GM12878 (cell line): ENCODE measurements around the gene MPC1. TPM values are rescaled to one million over a fixed set of nuclear protein-coding genes. Genes with fewer than 3 reads are reported as not detected.

Source experiments
- BCL11A ChIP-seq: IDR thresholded peaks from 2 replicates; pipeline ENCODE4 v1.6.1; 2011; ENCODE audit warnings: low read depth, low read length
- E2F8 ChIP-seq: fragments of 450-650 bp; IDR thresholded peaks from 2 replicates; pipeline ENCODE4 v1.6.1; 2018; ENCODE audit warnings: mild to moderate bottlenecking, low read depth, moderate library complexity; ENCODE audit not compliant: partially characterized antibody
- GABPA ChIP-seq: IDR thresholded peaks from 2 replicates; pipeline ENCODE4 v1.6.1; 2014; ENCODE audit warnings: antibody characterized with exemption, low read depth, mild to moderate bottlenecking, inconsistent platforms
- IRF4 ChIP-seq: IDR thresholded peaks from 2 replicates; pipeline ENCODE4 v1.6.1; 2011; ENCODE audit warnings: low read depth, low read length
- MEF2A ChIP-seq: IDR thresholded peaks from 2 replicates; pipeline ENCODE4 v1.6.1; 2011; ENCODE audit warnings: low read depth, mild to moderate bottlenecking, low read length, moderate library complexity; ENCODE audit not compliant: insufficient read depth
- MEF2B ChIP-seq: fragments of 450-650 bp; IDR thresholded peaks from 2 replicates; pipeline ENCODE4 v1.6.1; 2018; ENCODE audit warnings: mild to moderate bottlenecking, moderate library complexity; ENCODE audit not compliant: partially characterized antibody, poor library complexity, severe bottlenecking
- MXI1 ChIP-seq: fragments of 150-350 bp; IDR thresholded peaks from 2 replicates; pipeline ENCODE4 v1.6.1; 2011; ENCODE audit warnings: low read depth, mild to moderate bottlenecking, inconsistent platforms, low read length, improper control_type of control experiment
- MYB ChIP-seq: fragments of 150-350 bp; IDR thresholded peaks from 2 replicates; pipeline ENCODE4 v1.6.1; 2014; ENCODE audit warnings: mild to moderate bottlenecking, low read depth, low read length, borderline replicate concordance
- PAX8 ChIP-seq: fragments of 450-650 bp; IDR thresholded peaks from 2 replicates; pipeline ENCODE4 v1.6.1; 2017; ENCODE audit warnings: mild to moderate bottlenecking, moderate library complexity
- RUNX3 ChIP-seq: IDR thresholded peaks from 2 replicates; pipeline ENCODE4 v1.6.1; 2012; ENCODE audit warnings: low read length, inconsistent platforms
- SIN3A ChIP-seq: IDR thresholded peaks from 2 replicates; pipeline ENCODE4 v1.6.1; 2012; ENCODE audit warnings: low read depth, low read length, improper control_type of control experiment
- SPI1 ChIP-seq: IDR thresholded peaks from 2 replicates; pipeline ENCODE4 v1.6.1; 2011; ENCODE audit warnings: low read depth, mild to moderate bottlenecking, low read length, moderate library complexity, borderline replicate concordance; ENCODE audit not compliant: insufficient read depth
- TBL1XR1 ChIP-seq: IDR thresholded peaks from 2 replicates; pipeline ENCODE4 v1.6.1; 2012; ENCODE audit warnings: low read depth, low read length, improper control_type of control experiment
- TCF12 ChIP-seq: IDR thresholded peaks from 2 replicates; pipeline ENCODE4 v1.6.1; 2011; ENCODE audit warnings: low read depth, mild to moderate bottlenecking, low read length
- YBX1 ChIP-seq: fragments of 450-650 bp; IDR thresholded peaks from 2 replicates; pipeline ENCODE4 v1.6.1; 2016; ENCODE audit warnings: antibody characterized with exemption
- ZNF384 ChIP-seq: IDR thresholded peaks from 2 replicates; pipeline ENCODE4 v1.6.1; 2012; ENCODE audit warnings: low read depth, mild to moderate bottlenecking, low read length, improper control_type of control experiment, borderline replicate concordance
- polyA plus RNA-seq, 11 experiments: library from polyadenylated mRNA; depleted of rRNA in 4 of 11; unstranded in 6 of 11; stranded (reverse) in 5 of 11; fragments of >200 nt; fragmentation: Nextera tagmentation in 4 of 11; fragmentation: Illumina TruSeq in 1 of 11; extraction: Ambion mirVana in 4 of 11; extraction: Trizol in 1 of 11; gene quantifications; 1 replicate in 1 of 11; 2 replicates in 10 of 11; pipeline versions ENCODE4 v1.2.1 to v1.2.3, GENCODE V29; 2011 to 2016; ENCODE audit warnings: inconsistent platforms in 2 of 11, missing spikeins in 2 of 11, low read depth in 1 of 11
- total RNA-seq, 4 experiments: library from RNA; depleted of rRNA in 3 of 4; stranded (reverse); fragments of >200 nt in 3 of 4; fragmentation: Illumina TruSeq in 1 of 4; extraction: Trizol in 1 of 4; gene quantifications; 2 replicates each; pipeline versions ENCODE4 v1.2.1 to v1.2.3, GENCODE V29; 2013 to 2021
- TF ChIP-seq, protein P1 (sequence below): fragments of 450-650 bp; formaldehyde crosslinking; IDR thresholded peaks from 2 replicates; pipeline ENCODE4 v1.4.0; 2020; ENCODE audit warnings: mild to moderate bottlenecking, moderate library complexity
- TF ChIP-seq, protein P2 (sequence below): IDR thresholded peaks from 2 replicates; pipeline ENCODE4 v1.6.1; 2012; ENCODE audit warnings: low read depth, low read length, improper control_type of control experiment

Gene MPC1
- total and polyA plus RNA-seq, 10 of the 15 experiments (the other 5 are each of a cell fraction or from before 2014, with no cell fraction given): 53.2 to 177 (median 78.8) TPM

- TF ChIP-seq MEF2B: no peak
- peak; percentile 98 for TF ChIP-seq SPI1
- TF ChIP-seq E2F8: no peak
- 0 out of 2 replicates have a peak, but pooled peaks have one; percentile 22 for TF ChIP-seq TBL1XR1
- TF ChIP-seq ZNF384: no peak
- TF ChIP-seq MXI1: peak; percentile 38; the same call in 1 of the 2 replicates
- TF ChIP-seq SIN3A: 0 out of 2 replicates have a peak, but pooled peaks have one; percentile 1
- TF ChIP-seq MEF2A: no peak
- no peak for TF ChIP-seq TCF12
- no peak for TF ChIP-seq GABPA
- no peak for TF ChIP-seq PAX8
- no peak for TF ChIP-seq RUNX3
- TF ChIP-seq BCL11A: 0 out of 2 replicates have a peak, but pooled peaks have one; percentile 13
- TF ChIP-seq IRF4: no peak
- TF ChIP-seq YBX1: no peak
- TF ChIP-seq, protein P1, sequence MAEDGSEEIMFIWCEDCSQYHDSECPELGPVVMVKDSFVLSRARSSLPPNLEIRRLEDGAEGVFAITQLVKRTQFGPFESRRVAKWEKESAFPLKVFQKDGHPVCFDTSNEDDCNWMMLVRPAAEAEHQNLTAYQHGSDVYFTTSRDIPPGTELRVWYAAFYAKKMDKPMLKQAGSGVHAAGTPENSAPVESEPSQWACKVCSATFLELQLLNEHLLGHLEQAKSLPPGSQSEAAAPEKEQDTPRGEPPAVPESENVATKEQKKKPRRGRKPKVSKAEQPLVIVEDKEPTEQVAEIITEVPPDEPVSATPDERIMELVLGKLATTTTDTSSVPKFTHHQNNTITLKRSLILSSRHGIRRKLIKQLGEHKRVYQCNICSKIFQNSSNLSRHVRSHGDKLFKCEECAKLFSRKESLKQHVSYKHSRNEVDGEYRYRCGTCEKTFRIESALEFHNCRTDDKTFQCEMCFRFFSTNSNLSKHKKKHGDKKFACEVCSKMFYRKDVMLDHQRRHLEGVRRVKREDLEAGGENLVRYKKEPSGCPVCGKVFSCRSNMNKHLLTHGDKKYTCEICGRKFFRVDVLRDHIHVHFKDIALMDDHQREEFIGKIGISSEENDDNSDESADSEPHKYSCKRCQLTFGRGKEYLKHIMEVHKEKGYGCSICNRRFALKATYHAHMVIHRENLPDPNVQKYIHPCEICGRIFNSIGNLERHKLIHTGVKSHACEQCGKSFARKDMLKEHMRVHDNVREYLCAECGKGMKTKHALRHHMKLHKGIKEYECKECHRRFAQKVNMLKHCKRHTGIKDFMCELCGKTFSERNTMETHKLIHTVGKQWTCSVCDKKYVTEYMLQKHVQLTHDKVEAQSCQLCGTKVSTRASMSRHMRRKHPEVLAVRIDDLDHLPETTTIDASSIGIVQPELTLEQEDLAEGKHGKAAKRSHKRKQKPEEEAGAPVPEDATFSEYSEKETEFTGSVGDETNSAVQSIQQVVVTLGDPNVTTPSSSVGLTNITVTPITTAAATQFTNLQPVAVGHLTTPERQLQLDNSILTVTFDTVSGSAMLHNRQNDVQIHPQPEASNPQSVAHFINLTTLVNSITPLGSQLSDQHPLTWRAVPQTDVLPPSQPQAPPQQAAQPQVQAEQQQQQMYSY (CRISPR knock-in tag): no peak
- TF ChIP-seq, protein P2, sequence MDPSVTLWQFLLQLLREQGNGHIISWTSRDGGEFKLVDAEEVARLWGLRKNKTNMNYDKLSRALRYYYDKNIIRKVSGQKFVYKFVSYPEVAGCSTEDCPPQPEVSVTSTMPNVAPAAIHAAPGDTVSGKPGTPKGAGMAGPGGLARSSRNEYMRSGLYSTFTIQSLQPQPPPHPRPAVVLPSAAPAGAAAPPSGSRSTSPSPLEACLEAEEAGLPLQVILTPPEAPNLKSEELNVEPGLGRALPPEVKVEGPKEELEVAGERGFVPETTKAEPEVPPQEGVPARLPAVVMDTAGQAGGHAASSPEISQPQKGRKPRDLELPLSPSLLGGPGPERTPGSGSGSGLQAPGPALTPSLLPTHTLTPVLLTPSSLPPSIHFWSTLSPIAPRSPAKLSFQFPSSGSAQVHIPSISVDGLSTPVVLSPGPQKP: no peak
- no peak for TF ChIP-seq MYB
- TF ChIP-seq, all 136 proteins: peak for 11
These were observed 39.6 kb downstream of the MPC1 start (continued) for GRCh38 chr6:166343150-166343487.
